Measurements from ENCODE around the gene GABPA. TPM values are rescaled to one million over a fixed set of nuclear protein-coding genes. Genes with fewer than 3 reads are reported as not detected.

Gene GABPA
- total RNA-seq, 4 donors from 2014 or later, result 17.0 to 30.0 (median 24.2) TPM

- peaks cover 0 to 10% (median 0%) of the 10 kb centered on the region in 3 donors for H3K4me1 ChIP-seq
- H3K4me3 ChIP-seq, result no peak overlapping the region
- H3K27me3 ChIP-seq, result peaks cover 16% of the 10 kb centered on the region
- no peak for ATAC-seq
- H3K27ac ChIP-seq, result no peak overlapping the region
- TF ChIP-seq POLR2A (IDR thresholded peaks at IDR 0.05), result no peak
- no peak for TF ChIP-seq POLR2AphosphoS5 (IDR thresholded peaks at IDR 0.05)
- no peak for TF ChIP-seq EP300 (IDR thresholded peaks at IDR 0.05)
- TF ChIP-seq CTCF (IDR thresholded peaks at IDR 0.05), result no peak
- 71% methylated on average over 1 of the region's 1 CpG; no CpG with 5 or more reads in 1 of the 2 donors for WGBS, 2 donors (ENCODE audit: low coverage in 1 of 2)
- H3K36me3 ChIP-seq, result no peaks in the 10 kb centered on the region
- H3K9me3 ChIP-seq, result no peaks in the 10 kb centered on the region
Observed at GRCh38 chr21:25791319-25791718, 56.5 kb downstream of the GABPA start.

- Histone ChIP-seq H3K4me1 (peaks cover 0 to 6% (median 0%) of the 10 kb centered on the region in 3 donors), H3K27me3 (peaks cover 3% of the 10 kb centered on the region), H3K9me3 (no peaks in the 10 kb centered on the region), H3K4me3 (no peak overlapping the region), H3K36me3 (no peaks in the 10 kb centered on the region), H3K27ac (no peak overlapping the region)
- peak; percentile 84 for ATAC-seq
- 26 to 52% methylated on average over 16 to 17 of the region's 20 CpGs for WGBS, 2 donors (ENCODE audit: low coverage in 1 of 2)
- TF ChIP-seq CTCF (IDR thresholded peaks at IDR 0.05), result peak; percentile 61 to 92 (median 75)
- no peak for TF ChIP-seq EP300 (IDR thresholded peaks at IDR 0.05)
Observed at GRCh38 chr21:25801217-25802014, 66.6 kb downstream of the GABPA start.

GRCh38 chr21:25806060-25806459 is 71.3 kb downstream of the GABPA start:
- WGBS, 2 donors (ENCODE audit: low coverage in 1 of 2), result 71 to 79% methylated on average over 4 of the region's 4 CpGs

GRCh38 chr21:25807191-25807590 is 72.4 kb downstream of the GABPA start:
- H3K9me3 ChIP-seq, result no peaks in the 10 kb centered on the region
- no peaks in the 10 kb centered on the region for H3K4me1 ChIP-seq
- no peak overlapping the region for H3K4me3 ChIP-seq
- H3K27me3 ChIP-seq, result peaks cover 3% of the 10 kb centered on the region
- ATAC-seq, result no peak
- no peak overlapping the region for H3K27ac ChIP-seq
- H3K36me3 ChIP-seq, result no peaks in the 10 kb centered on the region
- WGBS, 2 donors (ENCODE audit: low coverage in 1 of 2), result 76 to 98% methylated on average over 3 to 4 of the region's 6 CpGs
- TF ChIP-seq POLR2A (IDR thresholded peaks at IDR 0.05), result no peak
- TF ChIP-seq POLR2AphosphoS5 (IDR thresholded peaks at IDR 0.05), result no peak
- TF ChIP-seq CTCF (IDR thresholded peaks at IDR 0.05), result no peak
- no peak for TF ChIP-seq EP300 (IDR thresholded peaks at IDR 0.05)

More at GRCh38 chr21:25806060-25806459, 71.3 kb downstream of the GABPA start:
- Histone ChIP-seq H3K36me3 (no peaks in the 10 kb centered on the region), H3K4me3 (no peak overlapping the region), H3K27me3 (peaks cover 3% of the 10 kb centered on the region), H3K9me3 (no peaks in the 10 kb centered on the region), H3K4me1 (peaks cover 0 to 6% (median 0%) of the 10 kb centered on the region in 3 donors), H3K27ac (no peak overlapping the region)
- TF ChIP-seq EP300 (IDR thresholded peaks at IDR 0.05) (no peak), POLR2A (IDR thresholded peaks at IDR 0.05) (no peak), CTCF (IDR thresholded peaks at IDR 0.05) (no peak), POLR2AphosphoS5 (IDR thresholded peaks at IDR 0.05) (no peak)
- no peak for ATAC-seq

- no peaks in the 10 kb centered on the region for H3K9me3 ChIP-seq
- no peak overlapping the region for H3K27ac ChIP-seq
- no peak for TF ChIP-seq EP300 (IDR thresholded peaks at IDR 0.05)
- TF ChIP-seq POLR2AphosphoS5 (IDR thresholded peaks at IDR 0.05), result no peak
- TF ChIP-seq POLR2A (IDR thresholded peaks at IDR 0.05), result no peak
- TF ChIP-seq CTCF (IDR thresholded peaks at IDR 0.05), result no peak
- H3K4me1 ChIP-seq, result no peaks in the 10 kb centered on the region
- peaks cover 2% of the 10 kb centered on the region for H3K27me3 ChIP-seq
- H3K4me3 ChIP-seq, result no peak overlapping the region
- H3K36me3 ChIP-seq, result no peaks in the 10 kb centered on the region
- no peak for ATAC-seq
Observed at GRCh38 chr21:25809013-25809412, 74.2 kb downstream of the GABPA start.
